Activated CD8-positive, alpha-beta T cell treated with anti-CD3 and anti-CD28 coated beads for 36 hours (primary cell): ENCODE data around the gene NMUR1. TPM values are rescaled to one million over a fixed set of nuclear protein-coding genes. Genes with fewer than 3 reads are reported as not detected.
A peak's percentile ranks its signal among the peaks of the same experiment; 100 is the strongest.

Experiments used
- ATAC-seq: fragments of 200-7000 bp; cut with Tn5 transposase; one replicate; pipeline ENCODE4 v1.10.0; 2021; ENCODE audit warnings: mild to moderate bottlenecking, moderate library complexity
- CTCF ChIA-PET: fragments of 350-600 bp; sonication (Branson Sonifier 250); formaldehyde crosslinking; loops from one replicate; lab custom pipeline; 2021; ENCODE audit warnings: antibody characterized with exemption; lab: Charles Lee
- POLR2A ChIA-PET: fragments of 350-600 bp; sonication (Branson Sonifier 250); formaldehyde crosslinking; loops from one replicate; lab custom pipeline; 2021; ENCODE audit warnings: antibody characterized with exemption; lab: Charles Lee
- DNase-seq: peaks from one replicate; pipeline ENCODE4 v3.0.0-alpha.2; 2020
- H3K27ac Mint-ChIP-seq: one replicate; pipeline ENCODE4 v1.8.0; 2021; ENCODE audit warnings: mild to moderate bottlenecking, mixed read lengths
- H3K27me3 Mint-ChIP-seq: one replicate; pipeline ENCODE4 v1.8.0; 2021; ENCODE audit warnings: mixed read lengths
- H3K36me3 Mint-ChIP-seq: one replicate; pipeline ENCODE4 v1.8.0; 2021; ENCODE audit warnings: low read depth, mixed read lengths
- H3K4me1 Mint-ChIP-seq: one replicate; pipeline ENCODE4 v1.8.0; 2021; ENCODE audit warnings: low read depth, mixed read lengths
- H3K4me3 Mint-ChIP-seq: one replicate; pipeline ENCODE4 v1.8.0; 2021; ENCODE audit warnings: mild to moderate bottlenecking, moderate library complexity, mixed read lengths
- H3K9me3 Mint-ChIP-seq: one replicate; pipeline ENCODE4 v1.8.0; 2021; ENCODE audit warnings: mixed read lengths
- CTCF ChIP-seq: fragments of 200-600 bp; IDR thresholded peaks from one replicate; pipeline ENCODE4 v1.8.0; 2022; ENCODE audit warnings: antibody characterized with exemption, mild to moderate bottlenecking
- intact Hi-C: fragments of 100-400 bp; cut with micrococcal nuclease; formaldehyde crosslinking; loops from one replicate; pipeline ENCODE4 v1.10.0; 2022
- total RNA-seq, 2 experiments: library from RNA; stranded (reverse); gene quantifications; one replicate each; pipeline ENCODE4 v1.2.3, GENCODE V29; 2021

The NMUR1 gene
- total RNA-seq, 2 experiments from 2014 or later: 0.09 TPM; not detected in 1

GRCh38 chr2:231527091-231527395 is 3.2 kb downstream of the NMUR1 start:
- peaks cover 30% of the 10 kb centered on the region for H3K4me1 Mint-ChIP-seq
- DNase-seq (no peak), ATAC-seq (no peak)
- H3K27ac Mint-ChIP-seq: no peak overlapping the region
- POLR2A ChIA-PET: interaction anchor here (1.1 to 1.7 kb wide), 2 partner anchors 10 to 12 kb away, joined by 4 to 6 read pairs; no protein-coding TSS in a partner anchor
- CTCF ChIA-PET: interaction anchor here (2.8 kb wide), 1 partner anchor 10 kb away, joined by 20 read pairs; no protein-coding TSS in a partner anchor
- no peaks in the 10 kb centered on the region for H3K9me3 Mint-ChIP-seq
- TF ChIP-seq CTCF: no peak
- intact Hi-C loops: no loop called here
- H3K36me3 Mint-ChIP-seq: no peaks in the 10 kb centered on the region
- H3K27me3 Mint-ChIP-seq: peaks cover 19% of the 10 kb centered on the region
- H3K4me3 Mint-ChIP-seq: no peak overlapping the region

DNA sequence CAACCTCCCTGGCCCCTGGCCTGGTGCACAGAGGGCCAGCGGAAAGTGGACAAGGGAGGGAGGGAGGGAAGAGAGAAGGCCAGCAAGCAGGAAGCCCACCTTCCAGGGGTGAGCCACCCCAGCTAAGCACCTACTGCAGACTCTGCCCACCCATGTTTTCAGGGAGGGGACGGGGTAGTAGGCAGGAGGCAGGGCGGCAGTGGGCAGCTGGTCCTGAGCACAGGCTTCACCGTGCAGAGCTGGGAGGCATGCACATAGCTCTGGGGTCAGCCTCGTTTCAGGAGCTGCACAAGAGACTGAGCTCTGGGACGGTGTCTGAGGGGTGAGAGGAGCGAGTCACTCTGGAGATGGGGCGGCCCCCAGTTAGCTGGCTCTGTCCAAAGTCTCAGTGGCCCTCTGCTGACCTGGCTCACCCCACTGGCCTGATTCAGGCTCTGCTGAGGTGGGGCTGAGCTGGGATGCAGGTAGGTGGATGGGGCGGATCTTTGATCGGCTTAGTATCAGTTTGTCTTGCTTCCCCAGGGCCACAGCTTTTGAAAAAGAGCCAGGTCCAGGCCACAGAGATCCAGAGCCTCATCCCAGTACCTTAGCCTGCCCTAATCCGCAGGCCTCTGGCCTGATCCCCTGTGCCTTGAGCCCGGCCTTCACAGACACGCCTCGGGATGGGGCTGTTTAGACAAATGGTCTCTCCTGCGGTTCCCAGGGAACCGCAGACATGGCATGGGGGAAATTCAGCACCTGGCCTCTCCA is 3.7 kb downstream of the NMUR1 start:
- Mint-ChIP-seq H3K27me3 (peaks cover 19% of the 10 kb centered on the region), H3K4me3 (no peak overlapping the region), H3K27ac (no peak overlapping the region), H3K4me1 (peaks cover 30% of the 10 kb centered on the region), H3K9me3 (no peaks in the 10 kb centered on the region), H3K36me3 (no peaks in the 10 kb centered on the region)
- no peak for TF ChIP-seq CTCF
- ChIA-PET POLR2A (interaction anchor here (0.8 to 1.7 kb wide), 5 partner anchors 9 to 63 kb away, joined by 3 to 6 read pairs (median 4); no protein-coding TSS in a partner anchor), CTCF (interaction anchor here (1.2 to 2.8 kb wide), 3 partner anchors 9 to 75 kb away, joined by 5 to 20 read pairs (median 6); no protein-coding TSS in a partner anchor)
- ATAC-seq: no peak
- no peak for DNase-seq
- intact Hi-C loops: no loop called here

DNA sequence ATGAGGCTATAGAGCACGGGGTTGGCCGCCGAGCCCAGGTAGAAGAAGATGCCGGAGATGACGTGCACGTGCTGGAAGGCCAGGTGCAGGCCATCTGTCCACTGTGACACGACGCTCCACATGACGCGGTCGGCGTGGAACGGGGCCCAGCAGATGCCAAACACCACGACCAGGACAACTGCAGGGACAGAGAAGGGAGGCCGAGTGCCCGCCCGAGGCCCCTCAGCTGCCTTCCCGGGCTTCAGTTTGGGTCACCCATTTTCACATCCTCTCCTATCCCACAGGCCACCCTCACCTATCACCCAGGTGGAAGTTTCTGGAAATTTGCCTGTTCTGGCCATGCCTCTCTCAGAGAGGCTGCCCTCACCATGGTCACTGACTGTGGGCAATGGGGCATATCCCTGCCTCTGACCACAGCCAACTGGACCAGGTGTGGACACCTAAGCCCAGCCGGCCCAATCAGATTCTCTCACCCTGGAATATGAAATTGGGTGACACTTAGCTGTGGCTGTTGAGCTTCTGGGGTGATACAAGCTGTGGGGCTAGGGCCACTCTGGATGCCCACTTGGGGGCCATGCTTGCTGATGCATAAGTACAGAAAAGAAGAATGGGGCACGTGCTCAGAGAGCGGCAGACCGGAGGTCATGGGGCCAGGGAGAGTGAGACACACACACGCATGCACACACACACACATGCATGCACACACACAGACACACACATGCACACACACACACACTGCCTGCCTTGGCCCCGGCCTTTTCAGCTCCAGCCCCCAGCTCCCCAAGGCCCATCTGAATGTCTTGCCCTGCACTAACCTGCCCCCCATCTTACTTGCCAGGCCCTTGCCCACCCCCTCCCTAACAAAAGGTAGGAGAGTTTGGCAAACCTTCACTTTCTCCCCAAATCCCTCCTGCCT is 4.7 kb downstream of the NMUR1 start:
- ATAC-seq (no peak), DNase-seq (no peak)
- no peaks in the 10 kb centered on the region for H3K36me3 Mint-ChIP-seq
- no peak for TF ChIP-seq CTCF
- H3K27ac Mint-ChIP-seq: no peak overlapping the region
- H3K27me3 Mint-ChIP-seq: peaks cover 12% of the 10 kb centered on the region
- POLR2A ChIA-PET: interaction anchor here (0.8 to 1.7 kb wide), 5 partner anchors 8 to 62 kb away, joined by 3 to 6 read pairs (median 4); no protein-coding TSS in a partner anchor
- H3K9me3 Mint-ChIP-seq: no peaks in the 10 kb centered on the region
- no peak overlapping the region for H3K4me3 Mint-ChIP-seq
- CTCF ChIA-PET: interaction anchor here (0.6 to 2.8 kb wide), 4 partner anchors 8 to 79 kb away, joined by 3 to 20 read pairs (median 6); no protein-coding TSS in a partner anchor
- peaks cover 22% of the 10 kb centered on the region for H3K4me1 Mint-ChIP-seq
- intact Hi-C loops: no loop called here

DNA sequence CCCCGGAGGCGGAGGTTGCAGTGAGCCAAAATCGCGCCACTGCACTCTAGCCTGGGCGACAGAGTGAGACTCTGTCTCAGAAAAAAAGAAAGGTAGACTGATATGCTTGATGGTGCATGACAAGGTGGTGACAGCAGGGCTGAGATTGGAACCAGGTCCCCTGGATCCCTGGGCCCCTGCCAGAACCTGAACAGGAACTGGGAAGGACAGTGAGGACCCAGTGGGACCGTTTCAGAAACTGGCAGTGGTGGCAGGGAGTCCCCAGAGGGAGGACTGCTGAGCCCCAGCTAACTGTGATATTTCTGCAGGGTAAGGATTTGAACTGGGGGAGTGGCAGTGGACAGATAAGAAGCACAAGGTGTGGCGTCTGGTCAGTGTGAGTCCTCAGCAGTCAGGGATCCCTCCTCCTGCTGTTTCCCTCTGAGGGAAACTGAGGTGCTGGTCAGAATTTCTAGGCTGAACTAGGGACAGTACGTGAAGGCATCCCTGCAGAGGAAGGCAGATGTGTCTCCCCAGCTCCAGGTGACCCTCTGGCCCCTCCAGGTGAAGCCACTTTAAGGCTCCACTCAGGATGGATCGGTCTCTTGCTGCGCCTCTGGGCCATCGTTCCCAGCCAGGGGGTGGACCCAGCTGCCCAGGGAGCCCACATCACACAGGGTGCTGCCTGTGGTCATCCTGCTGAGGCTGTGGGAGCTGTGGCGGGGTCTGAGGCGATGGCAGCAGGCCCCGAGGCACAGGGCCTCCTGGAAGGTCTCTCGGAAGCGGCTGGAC is 5.6 kb downstream of the NMUR1 start:
- no peak overlapping the region for H3K4me3 Mint-ChIP-seq
- peaks cover 10% of the 10 kb centered on the region for H3K27me3 Mint-ChIP-seq
- no peak for DNase-seq
- ChIA-PET POLR2A (interaction anchor here (0.5 kb wide), 1 partner anchor 499 kb away, joined by 3 read pairs; no protein-coding TSS in a partner anchor), CTCF (interaction anchor here (0.8 to 2.8 kb wide), 5 partner anchors 7 to 190 kb away, joined by 3 to 20 read pairs (median 4); no protein-coding TSS in a partner anchor)
- H3K27ac Mint-ChIP-seq: peak overlapping the region; percentile 26
- peaks cover 21% of the 10 kb centered on the region for H3K4me1 Mint-ChIP-seq
- no peaks in the 10 kb centered on the region for H3K9me3 Mint-ChIP-seq
- ATAC-seq: no peak
- intact Hi-C loops: no loop called here
- H3K36me3 Mint-ChIP-seq: no peaks in the 10 kb centered on the region
- TF ChIP-seq CTCF: no peak
